GM21447 (cell line): ENCODE results near the gene HSPG2.
"Not testable (repeated sequence)": the region's sequence is repeated elsewhere in the genome, so short reads cannot be mapped to it uniquely, and the experiment has no call there.

Experiments
- ATAC-seq: cut with Tn5 transposase; IDR thresholded peaks from one replicate; pipeline ENCODE4 v1.9.1; 2021; ENCODE audit not compliant: unreplicated experiment

HSPG2 gene

GRCh38 chr1:21937034-21937371, at the start of gene HSPG2:
Gene HSPG2, minus strand, starts transcription at chr1:21937310. Its CDS starts 93 bp downstream, at chr1:21937217.
- ATAC-seq, result no peak

- not testable (repeated sequence) for ATAC-seq
Observed at GRCh38 chr1:21986386-21986785, 49.3 kb upstream of the HSPG2 start.

- not testable (repeated sequence) for ATAC-seq
Observed at GRCh38 chr1:21985893-21986292, 48.8 kb upstream of the HSPG2 start.

GRCh38 chr1:21983539-21983938, 46.4 kb upstream of the HSPG2 start:
- ATAC-seq, result not testable (repeated sequence)

DNA sequence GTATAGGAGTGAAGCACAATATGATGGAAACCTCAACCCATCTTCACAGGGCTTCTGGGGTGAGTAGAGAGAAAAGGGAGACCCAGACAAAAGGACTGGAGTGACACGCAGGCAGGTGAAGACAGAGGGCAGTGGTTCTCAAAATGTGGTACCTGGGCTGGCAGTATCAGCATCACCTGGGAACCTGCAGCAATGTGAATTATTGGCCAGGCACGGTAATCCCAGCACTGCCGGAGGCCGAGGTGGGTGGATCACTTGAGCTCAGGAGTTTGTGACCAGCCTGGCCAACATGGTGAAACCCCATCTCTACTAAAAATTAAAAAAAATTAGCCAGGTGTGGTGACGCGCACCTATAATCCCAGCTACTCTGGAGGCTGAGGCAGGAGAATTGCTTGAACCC, 45.0 kb upstream of the HSPG2 start:
- ATAC-seq, result not testable (repeated sequence)

DNA sequence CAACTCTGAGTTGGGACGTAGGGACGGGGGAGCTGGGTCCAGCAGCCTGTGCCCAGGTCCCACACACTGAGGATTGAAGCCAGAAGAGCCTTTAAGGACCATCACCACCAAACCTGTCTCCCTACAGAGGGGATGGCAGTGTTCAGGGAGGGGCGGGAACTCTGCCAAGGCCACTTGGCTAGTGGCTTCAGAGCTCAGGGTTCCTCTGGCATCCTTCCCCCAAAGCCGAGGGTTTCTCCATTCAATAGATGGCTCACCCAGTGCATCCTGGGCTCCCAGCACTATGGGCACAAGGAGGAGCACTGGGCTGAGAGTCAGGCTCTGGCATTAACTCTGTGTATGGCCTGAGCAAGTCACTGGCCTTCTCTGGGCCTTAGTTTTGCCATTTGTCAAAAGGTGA, 44.1 kb upstream of the HSPG2 start:
- ATAC-seq, result not testable (repeated sequence)

DNA sequence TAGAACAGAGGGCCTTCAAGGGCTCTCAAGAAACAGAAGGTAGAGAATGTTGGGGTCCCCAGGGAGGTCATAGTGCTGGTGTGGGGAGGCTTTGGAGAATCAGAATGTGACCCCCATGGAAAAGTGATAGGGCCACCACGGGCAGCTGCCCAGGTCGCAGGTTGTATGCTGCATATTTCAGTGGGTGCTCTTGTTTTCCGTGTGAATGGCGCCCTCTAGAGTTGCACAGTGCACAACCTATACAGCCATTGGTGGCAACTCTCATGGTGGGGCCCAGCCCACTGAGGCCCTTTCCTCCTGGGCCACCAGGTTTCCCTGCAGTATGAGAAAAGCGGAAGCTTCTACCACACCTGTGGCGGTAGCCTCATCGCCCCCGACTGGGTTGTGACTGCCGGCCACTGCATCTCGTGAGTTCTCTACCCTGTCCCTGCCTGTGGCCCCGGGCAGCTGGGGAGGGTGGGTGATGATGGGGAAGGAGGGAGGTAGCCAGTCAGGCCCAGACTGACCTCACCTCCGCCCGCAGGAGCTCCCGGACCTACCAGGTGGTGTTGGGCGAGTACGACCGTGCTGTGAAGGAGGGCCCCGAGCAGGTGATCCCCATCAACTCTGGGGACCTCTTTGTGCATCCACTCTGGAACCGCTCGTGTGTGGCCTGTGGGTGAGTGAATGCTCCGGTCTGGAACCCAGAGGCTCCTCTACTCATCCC, 43.6 kb upstream of the HSPG2 start:
- not testable (repeated sequence) for ATAC-seq

GRCh38 chr1:21978209-21978608, 41.1 kb upstream of the HSPG2 start:
- not testable (repeated sequence) for ATAC-seq

- ATAC-seq, result not testable (repeated sequence)
Observed at GRCh38 chr1:21976703-21977239, 39.7 kb upstream of the HSPG2 start, which contains the start of gene CELA3B. Gene CELA3B, plus strand, starts transcription at chr1:21977022. Its CDS starts 18 bp downstream, at chr1:21977040.

DNA sequence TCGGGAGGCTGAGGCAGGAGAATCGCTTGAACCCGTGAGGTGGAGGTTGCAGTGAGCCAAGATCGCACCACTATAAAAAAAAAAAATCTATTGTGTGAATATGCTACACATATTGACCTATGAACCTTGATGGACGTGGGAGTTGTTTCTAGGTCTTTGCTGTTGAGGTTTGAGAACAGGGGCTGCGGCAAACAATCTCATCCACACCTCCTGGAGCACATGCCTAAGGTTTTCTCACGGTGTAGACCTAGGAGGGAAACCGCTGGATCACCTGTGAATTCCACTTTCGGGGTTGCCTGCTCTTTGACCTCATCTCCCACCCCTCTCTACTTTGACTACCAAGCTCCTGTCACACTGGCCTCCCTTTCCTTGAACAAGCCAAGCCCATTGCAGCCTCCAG, 38.2 kb upstream of the HSPG2 start:
- not testable (repeated sequence) for ATAC-seq

GRCh38 chr1:21974699-21975098, 37.6 kb upstream of the HSPG2 start:
- not testable (repeated sequence) for ATAC-seq

DNA sequence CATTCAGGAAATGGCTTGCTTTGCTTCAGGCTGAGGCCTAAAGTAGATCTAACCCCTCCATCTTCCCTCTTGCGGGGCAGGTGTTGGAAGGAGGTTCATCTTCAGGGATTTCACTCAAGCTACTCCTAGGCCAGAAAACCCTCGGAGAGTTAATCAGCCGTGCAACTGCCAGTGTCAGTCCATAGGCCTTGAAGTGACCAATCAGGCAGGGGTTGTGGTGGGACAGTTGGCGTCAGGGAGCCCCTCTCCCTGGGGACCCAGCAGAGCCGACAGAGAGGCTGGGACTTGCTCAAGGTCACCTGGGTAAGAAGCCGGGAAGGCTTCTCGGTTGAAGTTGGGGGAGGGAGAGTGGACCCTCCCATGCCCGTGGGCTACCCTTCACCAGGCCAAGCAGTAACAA, 36.8 kb upstream of the HSPG2 start:
- ATAC-seq, result not testable (repeated sequence)

DNA sequence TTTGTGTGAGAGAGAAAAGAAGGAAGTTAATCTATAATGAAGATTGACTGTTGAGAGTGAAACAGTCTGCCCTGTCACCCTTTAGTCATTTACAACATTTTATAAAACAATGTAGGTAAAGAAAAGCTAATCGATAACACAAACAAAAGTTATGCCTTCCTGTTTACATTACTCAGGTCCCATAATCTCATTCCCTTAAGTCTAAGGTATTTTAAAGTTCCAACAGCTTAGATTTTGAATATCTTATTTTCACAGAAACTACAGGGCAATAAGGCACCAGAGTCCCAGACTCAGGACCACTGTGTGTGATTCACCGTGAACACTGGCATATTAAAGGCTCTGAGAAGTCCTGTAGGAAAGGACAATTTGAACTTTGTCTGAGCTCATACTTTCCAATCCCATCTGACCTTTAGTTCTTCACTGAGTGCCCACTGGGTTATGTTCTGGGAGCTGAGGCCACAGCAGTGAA, 35.9 kb upstream of the HSPG2 start:
- ATAC-seq, result not testable (repeated sequence)

DNA sequence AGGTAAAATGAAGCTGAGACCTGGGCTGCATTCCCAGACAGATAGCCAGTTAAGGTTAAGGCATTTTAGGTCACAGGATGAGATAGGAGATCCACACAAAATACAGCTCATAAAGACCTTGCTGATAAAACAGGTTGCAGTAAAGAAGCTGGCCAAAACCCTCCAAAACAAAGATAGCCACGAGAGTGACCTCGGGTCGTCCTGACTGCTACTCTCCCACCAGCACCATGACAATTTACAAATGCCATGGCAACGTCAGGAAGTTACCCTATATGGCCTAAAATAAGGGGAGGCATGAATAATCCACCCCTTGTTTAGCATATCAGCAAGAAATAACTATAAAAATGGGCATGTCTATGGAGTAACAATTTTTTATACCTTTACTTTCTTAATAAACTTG, 33.4 kb upstream of the HSPG2 start:
- not testable (repeated sequence) for ATAC-seq

DNA sequence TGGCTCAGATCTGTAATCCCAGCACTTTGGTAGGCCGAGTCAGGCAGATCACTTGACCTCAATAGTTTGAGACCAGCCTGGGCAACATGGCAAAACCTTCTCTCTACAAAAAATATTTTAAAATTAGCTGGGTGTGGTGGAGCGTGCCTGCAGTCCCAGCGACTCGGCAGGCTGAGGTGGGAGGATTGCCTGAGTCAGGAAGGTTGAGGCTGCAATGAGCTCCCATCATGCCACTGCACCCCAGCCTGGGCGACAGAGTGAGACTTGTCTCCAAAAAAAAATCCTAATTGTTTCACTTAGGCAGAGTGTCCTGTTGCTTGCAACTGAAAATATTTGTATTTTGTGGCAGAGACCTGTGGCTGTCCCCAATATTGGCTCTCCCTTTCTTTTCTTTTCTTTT, 32.0 kb upstream of the HSPG2 start:
- not testable (repeated sequence) for ATAC-seq

- ATAC-seq, result not testable (repeated sequence)
Observed at GRCh38 chr1:21967216-21967615, 30.1 kb upstream of the HSPG2 start.

DNA sequence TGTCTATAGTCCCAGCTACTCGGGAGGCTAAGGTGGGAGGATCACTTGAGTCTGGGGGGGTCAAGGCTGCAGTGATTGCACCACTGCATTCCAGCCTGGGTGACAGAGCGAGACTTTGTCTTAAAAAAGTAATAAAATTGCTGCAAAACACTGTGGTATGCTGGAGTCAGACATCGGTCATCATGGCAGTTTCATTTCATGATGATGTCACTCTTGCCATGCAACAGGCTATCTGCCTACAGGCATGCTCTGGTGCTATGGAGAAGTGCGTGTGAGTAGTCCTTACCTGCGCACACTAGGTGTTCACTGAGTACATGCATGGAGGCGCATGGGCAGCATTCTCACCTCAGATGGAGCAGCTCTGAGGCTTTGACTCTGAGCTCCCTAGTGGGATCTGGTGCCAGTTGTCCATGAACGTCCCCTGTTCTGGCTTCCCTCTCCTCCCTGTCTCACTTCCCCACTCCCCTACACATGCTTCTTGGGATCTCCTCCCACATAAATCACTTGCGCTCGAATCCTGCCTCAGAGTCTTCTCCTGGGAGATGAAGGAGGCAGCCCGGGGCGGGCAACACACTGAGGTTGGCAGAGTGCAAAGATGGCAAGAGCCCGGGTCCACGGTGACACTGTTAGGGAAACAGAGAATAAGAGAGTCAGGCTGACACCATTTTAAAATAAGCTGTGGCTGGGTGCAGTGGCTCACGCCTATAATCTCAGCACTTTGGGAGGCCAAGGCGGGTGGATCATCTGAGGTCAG, 29.3 kb upstream of the HSPG2 start:
- ATAC-seq, result no peak

- no peak for ATAC-seq
Observed at GRCh38 chr1:21963477-21964217, 26.5 kb upstream of the HSPG2 start.

DNA sequence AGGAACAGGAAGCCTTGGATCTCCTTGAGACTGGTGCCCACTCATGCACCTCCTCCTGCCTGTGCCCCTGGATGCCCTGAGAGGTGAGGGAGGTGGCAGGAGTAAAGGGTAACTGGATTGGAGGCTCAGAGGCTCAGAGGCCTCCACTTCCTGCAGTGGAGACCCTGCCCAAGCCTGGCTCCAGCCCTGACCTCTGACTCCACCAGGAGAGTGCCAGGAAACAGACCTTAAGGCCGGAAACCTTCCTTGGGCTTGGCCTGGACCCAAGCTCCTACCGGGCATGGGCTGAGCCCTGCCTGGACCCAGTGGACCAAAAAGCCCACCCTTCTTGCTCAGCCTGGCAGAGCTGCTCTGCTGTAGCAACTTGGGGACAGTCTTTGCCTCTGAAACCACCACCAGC, 24.7 kb upstream of the HSPG2 start:
- no peak for ATAC-seq

- ATAC-seq, result no peak
Observed at GRCh38 chr1:21961337-21961736, 24.2 kb upstream of the HSPG2 start.
